ENCODE measurements around the gene DEPDC5. TPM values are rescaled to one million over a fixed set of nuclear protein-coding genes. Genes with fewer than 3 reads are reported as not detected.

DEPDC5 gene
- total RNA-seq, 1 donor from 2014 or later = 42.9 TPM

- intact Hi-C loops (cut with micrococcal nuclease) = loop anchor here (10.0 kb wide), 1 partner anchor 180 kb away; the partner anchor contains the start of gene PISD
Measured at GRCh38 chr22:31844941-31845340, 91.1 kb downstream of the DEPDC5 start.

DNA sequence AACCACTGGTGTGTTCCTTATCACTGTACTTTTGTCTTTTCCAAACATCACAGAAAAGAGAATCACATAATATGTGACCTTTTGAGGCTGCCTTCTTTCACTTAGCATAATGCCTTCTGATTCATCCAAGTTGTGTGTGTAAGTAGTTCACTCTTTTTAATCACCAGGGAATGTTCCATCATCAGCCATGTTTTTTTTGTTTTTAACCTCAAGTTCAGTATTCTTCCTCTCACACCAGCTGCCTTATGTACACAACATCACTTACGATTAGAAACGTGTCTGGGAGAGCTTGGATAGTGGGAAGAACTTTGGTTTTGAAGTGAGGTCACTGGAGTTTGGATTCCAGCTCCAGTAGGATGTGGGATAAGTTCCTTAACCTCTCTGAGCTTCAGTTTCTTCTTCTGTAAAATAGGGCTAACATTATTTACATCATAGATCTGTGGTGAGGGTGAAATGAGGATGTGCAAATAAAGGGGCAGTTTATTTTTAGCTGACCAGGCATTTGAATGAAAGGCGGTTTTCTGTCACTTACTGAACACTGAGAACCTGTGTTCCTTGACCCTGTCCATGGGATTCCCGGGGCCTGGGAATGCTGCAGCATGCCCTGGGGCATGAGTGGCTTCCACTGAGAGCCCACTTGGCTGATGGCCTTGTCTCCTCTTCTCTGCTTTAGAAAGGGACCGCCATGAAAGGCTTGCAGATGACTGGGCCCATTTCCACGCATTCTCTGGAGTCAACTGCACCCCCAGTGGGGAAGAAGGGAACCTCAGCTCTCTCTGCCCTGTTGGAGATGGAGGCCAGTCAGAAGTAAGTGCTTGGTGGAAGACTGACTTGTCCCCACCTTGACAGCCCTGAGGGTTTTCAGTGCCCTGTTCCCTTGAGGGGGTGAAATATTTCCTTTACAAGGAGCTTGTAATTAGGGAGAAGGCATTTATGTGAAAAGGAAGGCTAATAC, 92.6 kb downstream of the DEPDC5 start:
- intact Hi-C loops (cut with micrococcal nuclease) = loop anchor here (10.0 kb wide), 1 partner anchor 182 kb away; the partner anchor contains the start of gene PISD

DNA sequence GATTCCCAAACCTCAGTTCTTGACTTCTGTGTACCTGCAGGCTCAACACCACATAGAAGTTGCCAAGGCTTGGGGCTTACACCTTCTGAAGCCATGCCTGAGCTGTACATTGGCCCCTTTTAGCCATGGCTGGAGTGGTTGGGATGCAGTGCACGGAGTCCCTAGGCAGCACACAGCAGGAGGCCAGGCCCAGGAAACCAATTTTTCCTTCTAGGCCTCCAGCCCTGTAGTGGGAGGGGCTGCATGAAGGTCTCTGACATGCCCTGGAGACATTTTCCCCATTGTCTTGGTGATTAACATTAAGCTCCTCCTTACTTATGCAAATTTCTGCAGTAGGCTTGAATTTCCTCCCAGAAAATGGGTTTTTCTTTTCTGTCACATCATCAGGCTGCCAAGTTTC, 94.6 kb downstream of the DEPDC5 start:
- intact Hi-C loops (cut with micrococcal nuclease) = loop anchor here (10.0 kb wide), 1 partner anchor 184 kb away; the partner anchor contains the start of gene PISD

DNA sequence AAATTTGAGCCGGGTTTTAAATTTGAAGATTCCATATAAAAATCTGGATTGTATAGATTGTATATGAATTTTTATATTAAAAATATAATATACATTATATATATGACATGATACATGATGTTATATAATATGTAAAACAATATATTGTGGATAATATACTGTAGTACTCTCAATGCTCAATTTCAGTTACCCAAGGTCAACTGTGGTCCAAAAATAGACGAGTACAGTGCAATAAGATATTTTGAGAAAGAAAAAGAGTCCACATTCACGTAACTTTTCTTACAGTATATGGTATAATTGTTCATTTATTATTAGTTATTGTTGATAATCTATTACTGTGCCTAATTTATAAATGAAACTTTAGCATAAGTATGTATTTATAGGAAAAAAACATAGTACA, 96.3 kb downstream of the DEPDC5 start:
- intact Hi-C loops (cut with micrococcal nuclease) = no loop called here

GRCh38 chr22:31852691-31853421, 99.0 kb downstream of the DEPDC5 start:
- intact Hi-C loops (cut with micrococcal nuclease) = no loop called here

- intact Hi-C loops (cut with micrococcal nuclease) = no loop called here
Measured at GRCh38 chr22:31853736-31854495, 100.1 kb downstream of the DEPDC5 start.

GRCh38 chr22:31857247-31857646, 103.4 kb downstream of the DEPDC5 start:
- intact Hi-C loops (cut with micrococcal nuclease) = no loop called here

DNA sequence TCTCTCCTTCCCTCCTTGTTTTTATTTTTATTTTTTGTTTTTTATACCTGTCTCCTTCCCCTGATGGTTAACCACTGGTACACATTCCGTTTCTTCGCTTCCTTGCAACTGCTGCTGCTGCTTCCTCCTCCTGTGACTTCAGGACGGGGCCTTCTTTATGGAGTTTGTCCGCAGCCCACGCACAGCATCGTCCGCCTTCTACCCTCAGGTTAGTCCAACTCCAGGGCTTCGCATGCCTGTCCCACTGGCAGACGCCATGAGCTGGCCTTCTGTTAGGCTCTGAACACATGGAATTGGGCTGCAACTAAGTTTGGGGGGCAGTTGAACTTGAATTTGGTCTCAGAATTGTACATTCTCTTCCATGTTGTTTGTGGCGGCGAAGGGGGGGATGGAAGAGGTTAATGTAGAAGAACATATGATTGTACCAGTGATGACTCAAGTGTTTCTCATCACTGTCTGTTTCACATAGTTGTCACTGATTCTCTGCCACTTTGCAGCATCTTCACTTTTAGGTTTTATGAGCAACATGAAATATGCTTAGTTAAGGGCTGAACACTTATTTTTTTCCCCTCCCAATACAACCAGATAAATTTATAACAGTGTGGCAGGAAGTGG, 107.5 kb downstream of the DEPDC5 start:
- intact Hi-C loops (cut with micrococcal nuclease) = no loop called here

GRCh38 chr22:31866918-31867317, 113.1 kb downstream of the DEPDC5 start:
- intact Hi-C loops (cut with micrococcal nuclease) = no loop called here

- intact Hi-C loops (cut with micrococcal nuclease) = no loop called here
Measured at GRCh38 chr22:31867386-31868153, 113.8 kb downstream of the DEPDC5 start.

- intact Hi-C loops (cut with micrococcal nuclease) = no loop called here
Measured at GRCh38 chr22:31869739-31870138, 115.9 kb downstream of the DEPDC5 start.

DNA sequence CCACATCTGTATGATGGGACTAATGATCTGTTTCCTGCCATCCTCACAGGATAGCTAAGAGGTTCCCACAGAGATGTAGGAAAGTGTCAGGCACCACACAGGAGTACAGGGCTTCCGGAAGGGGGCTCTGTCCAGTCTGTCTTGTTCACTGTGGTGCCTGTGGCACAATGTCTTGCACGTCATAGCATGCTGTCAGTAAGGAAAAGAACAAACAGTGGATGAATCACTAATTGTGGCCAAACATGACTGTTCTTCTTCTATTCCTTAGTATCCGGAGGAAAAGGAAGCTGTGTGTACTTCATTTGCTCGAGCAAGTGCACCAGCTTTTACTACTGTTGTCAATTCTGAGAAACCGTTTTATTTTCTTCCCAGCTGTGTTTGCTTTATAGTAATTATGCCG, 117.1 kb downstream of the DEPDC5 start:
- intact Hi-C loops (cut with micrococcal nuclease) = no loop called here

DNA sequence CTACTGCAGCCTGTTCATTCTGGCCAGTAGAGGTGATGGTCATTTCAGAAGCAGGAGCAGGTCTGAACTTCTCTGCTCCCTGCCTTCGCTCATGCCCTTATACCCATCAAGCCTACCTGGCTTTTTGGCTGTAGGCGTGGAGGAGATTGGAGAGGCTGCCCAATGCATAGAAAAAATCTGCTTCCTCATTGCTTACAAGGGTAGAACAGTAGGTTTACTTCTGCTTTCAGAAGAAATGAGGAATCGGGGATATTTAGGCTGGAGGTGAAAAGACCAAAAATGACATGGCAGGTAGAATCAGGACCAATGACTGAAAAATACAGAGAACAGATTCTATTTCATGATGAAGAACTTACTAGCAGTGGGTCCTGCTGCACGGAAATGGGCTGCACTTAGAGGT, 117.7 kb downstream of the DEPDC5 start:
- intact Hi-C loops (cut with micrococcal nuclease) = no loop called here

- intact Hi-C loops (cut with micrococcal nuclease) = loop anchor here (1.0 kb wide), 1 partner anchor 75 kb away; no protein-coding TSS in a partner anchor
Measured at GRCh38 chr22:31872209-31872608, 118.4 kb downstream of the DEPDC5 start.

- intact Hi-C loops (cut with micrococcal nuclease) = no loop called here
Measured at GRCh38 chr22:31874821-31875220, 121.0 kb downstream of the DEPDC5 start.

GRCh38 chr22:31876156-31876920, 122.5 kb downstream of the DEPDC5 start:
- intact Hi-C loops (cut with micrococcal nuclease) = no loop called here

- intact Hi-C loops (cut with micrococcal nuclease) = no loop called here
Measured at GRCh38 chr22:31879585-31879984, 125.8 kb downstream of the DEPDC5 start.

DNA sequence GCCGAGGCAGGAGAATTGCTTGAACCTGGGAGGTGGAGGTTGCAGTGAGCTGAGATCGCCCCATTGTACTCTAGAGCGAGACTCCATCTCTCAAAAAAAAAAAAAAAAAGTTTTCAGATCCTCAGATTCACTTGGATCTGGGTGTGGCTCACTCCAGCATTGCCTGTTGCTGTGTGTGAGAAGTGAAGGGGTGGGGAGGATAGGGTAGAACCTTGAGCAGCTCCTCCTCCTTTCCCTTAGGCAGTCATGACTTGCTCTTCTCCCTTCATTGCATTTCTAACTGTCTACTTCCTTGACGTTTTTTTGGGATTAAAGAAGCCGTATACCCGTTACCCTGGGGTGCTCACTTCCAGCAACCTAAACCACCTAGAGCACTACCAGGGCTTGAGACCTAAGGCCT, 127.4 kb downstream of the DEPDC5 start:
- intact Hi-C loops (cut with micrococcal nuclease) = no loop called here

GRCh38 chr22:31881865-31882264, 128.0 kb downstream of the DEPDC5 start:
- intact Hi-C loops (cut with micrococcal nuclease) = no loop called here
